Measurements from ENCODE around the gene ITGB6.

Gene ITGB6

DNA sequence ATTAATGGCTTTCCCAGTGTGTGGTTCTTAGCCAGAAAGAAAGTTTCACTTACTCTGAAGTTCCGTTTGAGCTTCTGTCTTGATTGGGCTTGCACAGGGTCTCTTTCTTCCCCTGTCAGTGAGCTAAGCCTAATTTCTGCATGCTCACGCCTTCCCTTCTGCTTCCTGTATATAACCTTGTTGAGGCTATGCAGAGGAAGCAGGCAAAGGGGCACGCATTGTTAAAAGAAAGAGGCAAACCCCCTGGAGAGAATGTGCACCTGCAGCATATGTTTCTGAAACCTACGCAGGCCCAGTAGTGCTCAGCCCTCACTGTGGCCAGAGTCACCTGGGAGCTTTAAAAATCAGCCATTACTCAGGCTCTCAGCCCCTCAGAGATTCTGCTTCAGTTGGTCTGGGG lies 123.2 kb downstream of the ITGB6 start:
- no peak for DNase-seq

DNA sequence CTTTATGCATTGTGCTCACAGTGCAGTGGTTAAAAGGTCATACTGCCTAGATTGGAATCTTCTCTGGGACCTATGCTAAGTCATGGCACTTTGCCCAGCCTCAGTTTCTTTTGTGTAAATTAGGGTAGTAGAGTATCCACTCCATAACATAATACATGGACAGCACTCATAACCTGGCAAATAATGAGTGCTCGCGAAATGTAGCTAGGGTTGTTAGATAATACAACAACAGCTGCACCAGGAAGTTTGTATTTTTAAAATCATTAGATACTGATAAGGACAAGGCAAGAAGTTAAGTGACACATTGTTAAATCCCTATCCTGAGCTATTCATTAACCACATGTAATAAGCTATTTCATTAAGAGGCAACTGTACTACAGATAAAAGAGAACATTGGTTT lies 123.8 kb downstream of the ITGB6 start:
- no peak for DNase-seq

DNA sequence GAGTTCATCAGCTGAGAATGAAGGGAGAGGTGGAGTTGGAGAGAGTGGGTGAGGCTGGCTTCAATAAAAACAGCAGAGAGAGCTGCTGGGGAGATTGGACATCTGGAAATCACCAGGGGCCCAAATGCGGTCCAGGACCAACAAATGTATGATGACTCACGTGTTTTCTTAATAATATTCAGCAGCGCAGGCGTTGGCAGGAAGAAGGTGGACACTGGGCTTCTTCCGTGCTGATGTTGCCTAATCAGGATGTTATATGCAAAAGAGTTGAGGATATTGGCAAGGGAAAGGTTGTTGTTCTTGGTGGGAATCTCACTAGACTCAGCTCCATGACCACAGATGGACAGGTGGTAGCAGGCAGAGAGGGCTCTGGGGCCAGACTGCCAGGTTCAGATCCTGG lies 124.9 kb downstream of the ITGB6 start:
- no peak for DNase-seq

DNA sequence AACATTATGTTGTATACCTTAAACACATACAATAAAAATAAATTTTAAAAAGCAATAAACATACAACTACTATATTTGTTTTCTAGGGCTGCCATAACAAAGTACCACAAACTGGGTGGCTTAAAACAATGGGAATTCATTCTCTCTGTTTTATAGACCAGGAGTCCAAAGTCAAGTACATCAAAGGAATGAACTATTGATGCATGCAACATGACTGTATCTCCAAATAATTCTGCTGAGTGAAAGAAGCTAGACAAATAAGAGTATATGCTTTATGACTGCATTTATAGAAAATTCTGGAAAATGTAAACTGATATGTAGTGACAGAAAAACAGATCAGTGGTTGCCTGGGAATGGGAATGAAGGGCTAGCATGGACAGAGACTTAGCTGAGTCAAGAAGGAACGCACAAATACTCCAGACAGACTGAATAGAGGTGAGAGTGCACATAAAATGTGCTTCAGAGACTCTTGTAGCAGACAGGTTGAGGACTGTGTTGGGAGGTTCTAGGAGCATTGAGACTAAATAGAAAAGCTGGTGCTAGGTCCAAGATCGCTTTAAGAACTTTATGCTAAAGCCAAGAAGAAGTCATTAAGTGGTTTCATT lies 126.7 kb downstream of the ITGB6 start:
- no peak for DNase-seq

DNA sequence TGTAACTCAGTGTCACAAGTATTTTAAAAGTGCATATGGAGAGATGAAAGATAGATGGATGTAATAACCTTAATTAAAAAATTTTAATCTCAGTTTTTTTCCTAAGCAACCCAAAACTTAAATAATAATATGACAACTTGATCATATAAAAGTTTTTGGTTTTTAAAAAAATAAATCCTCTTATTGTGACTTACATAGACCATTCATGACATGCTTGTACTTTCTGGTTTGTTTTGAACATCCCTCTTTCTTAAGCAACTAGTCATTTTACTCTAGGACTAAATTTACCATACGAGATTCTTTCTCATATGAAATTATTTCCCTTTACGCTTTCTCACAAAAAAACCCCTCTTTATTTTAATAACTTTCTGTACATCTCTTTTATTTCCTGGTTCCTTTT lies 131.2 kb downstream of the ITGB6 start:
- DNase-seq, result no peak

DNA sequence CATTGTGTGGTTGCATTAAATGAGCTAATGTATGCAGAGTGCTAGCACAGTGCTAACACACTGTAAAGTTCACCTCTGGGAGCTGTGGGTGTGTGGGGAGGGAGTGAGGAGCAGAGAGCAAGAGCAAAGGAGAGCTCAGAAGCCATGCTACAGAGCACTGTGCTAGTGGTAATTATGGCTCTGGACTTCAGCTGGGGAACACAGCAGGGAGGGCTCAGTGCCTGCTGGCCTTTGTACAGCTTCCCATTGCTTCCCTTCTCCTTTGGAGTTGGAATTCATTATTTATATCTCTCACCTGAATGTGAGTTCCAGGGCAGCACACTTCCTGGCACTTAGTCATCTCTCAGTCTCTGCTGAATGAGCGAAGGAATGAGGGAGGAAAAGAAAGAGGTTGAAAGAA lies 135.2 kb downstream of the ITGB6 start:
- DNase-seq, result no peak

DNA sequence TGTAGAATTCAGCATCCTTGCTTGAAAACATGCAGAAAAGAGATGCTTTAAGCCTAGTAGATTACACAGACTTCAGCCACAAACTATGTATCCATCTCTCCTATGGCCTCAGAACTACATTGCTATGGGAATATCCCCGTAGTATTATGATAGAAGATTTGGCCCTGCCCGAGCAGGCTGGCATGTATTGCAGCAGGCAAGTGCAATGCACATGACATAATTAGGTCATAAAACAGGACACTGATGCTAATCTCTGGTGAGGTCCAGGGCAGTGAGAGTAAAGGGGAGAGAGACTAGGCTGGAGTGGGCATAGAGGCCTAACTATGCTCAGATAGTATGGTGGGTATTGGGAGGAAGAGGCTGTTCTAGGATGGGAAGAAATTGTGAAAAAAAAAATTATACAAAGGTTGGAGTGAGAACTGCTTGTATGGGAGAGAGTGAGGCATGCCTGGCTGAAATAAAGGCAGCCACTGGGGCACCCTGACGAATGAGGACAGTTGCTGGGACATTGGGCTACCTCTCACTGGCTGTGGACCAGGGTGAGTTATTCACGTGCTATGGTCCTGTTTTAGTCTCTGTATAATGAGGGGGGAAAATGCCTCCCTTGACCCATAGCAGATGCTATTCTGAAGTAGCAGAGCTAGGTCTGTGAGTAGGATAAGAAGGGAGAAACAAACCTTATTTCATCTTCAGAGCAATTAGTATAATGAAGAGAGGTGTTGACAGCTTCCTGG lies 136.0 kb downstream of the ITGB6 start:
- no peak for DNase-seq

DNA sequence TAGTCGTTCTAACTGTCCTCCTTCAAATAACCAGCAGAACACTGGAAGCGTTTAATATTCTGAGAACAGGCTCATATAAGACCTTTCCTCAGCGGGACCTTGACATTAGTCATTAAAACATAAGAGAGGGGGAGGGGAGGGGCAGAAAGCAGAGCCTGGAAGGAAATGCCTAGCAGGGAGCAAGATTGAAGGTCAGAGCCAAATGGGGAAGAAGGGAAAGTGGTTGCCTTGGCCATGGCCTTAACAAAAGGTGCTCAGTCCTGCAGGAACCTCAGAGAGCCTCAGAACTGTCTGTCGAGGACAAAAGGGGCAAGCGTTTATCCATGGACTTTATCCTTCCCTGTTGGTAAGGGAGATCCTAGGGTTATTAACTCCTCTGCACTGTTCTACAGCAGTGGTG lies 136.8 kb downstream of the ITGB6 start:
- no peak for DNase-seq

DNA sequence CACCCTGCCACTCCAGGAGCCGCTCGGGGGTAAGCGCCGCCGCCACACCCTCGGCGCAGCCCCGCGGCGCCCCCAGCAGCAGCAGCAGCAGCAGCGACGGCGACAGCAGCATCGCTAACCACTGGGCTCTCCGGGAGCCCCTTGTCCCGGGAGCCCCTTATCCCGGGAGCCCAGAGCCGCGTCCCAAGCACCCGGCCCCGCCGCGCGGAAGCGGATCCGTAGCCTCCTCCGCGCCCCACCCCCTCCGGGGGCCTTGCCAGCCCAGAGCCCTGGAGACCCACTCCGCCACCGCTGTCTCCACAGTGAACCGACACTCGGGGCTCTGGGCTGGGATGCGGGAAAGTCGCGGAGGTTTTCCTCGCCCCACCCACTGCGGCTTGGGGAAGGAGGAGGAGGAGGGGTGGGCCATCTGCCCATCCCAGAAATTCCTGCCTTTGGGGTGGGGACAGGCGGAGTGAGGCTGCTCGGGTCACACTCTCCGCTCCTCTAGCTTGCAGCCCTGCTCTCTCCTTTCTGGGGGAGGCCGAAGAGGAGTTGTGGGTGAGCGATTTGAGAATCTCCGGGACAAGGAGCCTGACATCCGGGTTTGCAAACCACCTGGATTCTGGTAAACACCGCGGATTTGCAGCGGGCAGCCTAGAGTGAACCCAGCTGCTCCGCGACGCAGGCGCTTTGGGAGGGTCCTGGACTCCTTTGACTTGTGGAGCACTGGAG lies 137.6 kb downstream of the ITGB6 start, which contains the start of gene PLA2R1:
Gene PLA2R1 (minus strand): TSS at position 324 of the 714 bp plus-strand sequence. CDS start 212 bp downstream, at position 112.
- no peak for DNase-seq

DNA sequence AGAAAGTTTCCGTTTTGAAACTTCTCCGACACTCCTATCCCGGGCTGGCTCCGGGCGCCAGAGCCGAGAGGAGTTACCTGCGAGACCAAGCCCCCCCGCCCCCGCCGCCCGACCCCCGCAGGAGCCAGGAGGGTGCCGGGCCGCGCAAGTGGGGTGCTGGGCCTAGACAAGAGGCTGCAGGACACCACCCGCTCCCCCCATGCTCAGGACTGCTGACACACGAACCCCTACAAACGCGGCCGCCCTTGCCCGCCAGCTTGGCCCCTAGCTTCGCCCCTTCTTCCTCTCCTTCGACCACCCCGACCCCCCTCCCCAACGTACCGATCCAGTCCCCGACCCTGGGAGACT lies 138.2 kb downstream of the ITGB6 start:
- no peak for DNase-seq

DNA sequence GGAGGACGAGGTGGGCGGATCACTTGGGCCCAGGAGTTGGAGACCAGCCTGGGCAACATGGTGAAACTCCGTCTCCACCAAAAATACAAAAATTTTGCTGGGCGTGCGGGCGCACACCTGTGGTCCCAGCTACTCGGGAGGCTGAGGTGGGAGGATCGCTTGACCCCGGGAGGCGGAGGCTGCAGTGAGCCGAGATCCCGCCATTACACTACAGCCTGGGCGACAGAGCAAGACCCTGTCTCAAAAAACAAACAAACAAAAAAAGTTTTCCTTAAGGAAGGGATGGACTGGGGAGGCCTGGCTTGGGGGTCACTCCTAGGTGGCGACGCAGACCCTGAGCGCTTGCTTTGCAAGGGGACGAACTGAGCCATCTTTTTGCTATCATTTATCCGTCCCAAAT lies 138.5 kb downstream of the ITGB6 start:
- no peak for DNase-seq

DNA sequence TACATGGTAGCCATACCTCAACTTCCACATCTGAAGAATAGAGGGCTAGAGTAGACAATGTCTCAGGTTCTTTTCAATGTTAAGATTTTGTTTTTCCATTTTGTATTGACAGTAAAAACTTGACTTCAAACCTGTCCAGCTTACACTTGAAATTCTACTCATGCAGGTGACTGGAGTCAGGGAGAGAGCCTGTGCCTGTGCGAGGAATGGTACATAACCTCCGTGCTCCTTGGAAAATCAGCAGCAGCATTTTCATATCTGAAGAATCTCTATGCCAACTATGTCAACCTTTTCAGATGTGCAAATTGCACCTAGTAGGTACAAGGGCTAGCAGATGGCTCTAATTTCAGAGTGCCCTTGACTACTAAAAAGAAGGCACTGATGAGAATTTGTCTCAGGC lies 139.8 kb downstream of the ITGB6 start:
- no peak for DNase-seq

DNA sequence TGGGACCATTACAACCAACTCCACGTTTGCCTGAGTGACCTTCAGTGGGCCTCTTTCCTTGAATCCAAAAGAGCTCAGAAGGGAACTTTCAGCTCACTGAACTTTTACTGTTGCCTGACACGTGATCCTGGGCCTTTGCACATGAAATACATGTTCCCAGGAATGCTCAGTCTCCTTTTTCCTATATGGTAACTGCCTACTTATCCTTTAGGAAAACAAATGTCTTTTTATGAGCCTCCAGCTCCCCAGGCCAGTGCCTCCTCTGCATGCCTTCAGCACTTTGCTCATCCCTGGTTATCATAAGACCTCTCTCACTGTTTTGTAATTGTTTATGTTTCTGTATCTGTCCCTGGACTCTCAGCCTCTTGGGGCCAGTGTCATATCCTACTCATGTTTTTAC lies 142.7 kb downstream of the ITGB6 start:
- no peak for DNase-seq

DNA sequence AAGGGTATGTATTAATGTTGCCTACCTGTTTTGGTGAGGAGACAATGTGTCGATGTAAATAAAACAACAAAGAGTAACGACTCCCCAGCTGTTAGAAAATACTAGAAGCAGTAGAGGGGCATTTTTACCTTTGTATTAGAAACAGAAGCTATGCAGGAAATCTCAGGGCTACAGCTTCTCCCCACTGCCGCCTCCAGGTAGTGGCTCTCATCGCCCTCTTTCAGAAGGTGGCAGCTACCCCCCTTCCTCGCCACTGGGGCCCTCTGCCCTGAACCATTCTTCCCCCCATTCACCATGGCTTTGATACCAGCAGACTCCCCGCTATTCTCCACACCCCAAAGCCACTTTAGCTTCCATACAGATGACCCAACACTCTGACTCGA lies 144.4 kb downstream of the ITGB6 start:
- DNase-seq, result no peak

DNA sequence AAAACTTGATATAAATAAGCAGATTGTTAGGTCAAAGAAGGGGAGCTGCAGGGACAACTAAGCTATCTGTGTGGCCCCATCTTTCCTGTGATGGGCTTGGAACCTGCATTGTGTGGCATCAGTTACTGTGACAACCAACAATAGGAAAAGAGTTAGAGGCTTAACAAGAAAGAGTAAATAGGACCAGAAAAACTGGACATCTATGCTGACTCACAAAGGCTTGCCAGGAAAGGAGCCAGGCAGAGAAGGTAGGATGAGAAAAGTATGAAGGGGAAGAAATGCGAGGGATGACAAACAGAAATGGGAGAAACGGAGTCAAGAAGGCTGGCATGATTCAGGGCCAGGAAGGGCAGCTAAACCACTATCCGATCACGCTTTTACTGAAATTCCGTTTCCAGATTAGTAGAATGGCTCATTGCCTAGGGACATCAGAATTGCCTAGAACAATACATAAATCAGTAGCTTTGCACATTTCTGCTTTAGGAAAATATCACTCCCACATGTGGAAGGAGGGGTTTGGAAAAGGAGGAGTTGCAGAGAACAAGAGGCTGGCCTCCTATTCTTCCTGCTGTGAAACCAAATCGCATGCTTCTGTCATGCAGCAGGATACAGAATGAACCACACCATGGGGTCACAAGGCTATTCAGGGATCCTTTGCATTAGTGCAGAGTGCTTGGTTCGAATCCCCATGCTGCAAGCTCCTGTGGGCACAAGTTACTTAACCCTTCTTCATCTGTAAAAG lies 144.9 kb downstream of the ITGB6 start:
- DNase-seq, result no peak

DNA sequence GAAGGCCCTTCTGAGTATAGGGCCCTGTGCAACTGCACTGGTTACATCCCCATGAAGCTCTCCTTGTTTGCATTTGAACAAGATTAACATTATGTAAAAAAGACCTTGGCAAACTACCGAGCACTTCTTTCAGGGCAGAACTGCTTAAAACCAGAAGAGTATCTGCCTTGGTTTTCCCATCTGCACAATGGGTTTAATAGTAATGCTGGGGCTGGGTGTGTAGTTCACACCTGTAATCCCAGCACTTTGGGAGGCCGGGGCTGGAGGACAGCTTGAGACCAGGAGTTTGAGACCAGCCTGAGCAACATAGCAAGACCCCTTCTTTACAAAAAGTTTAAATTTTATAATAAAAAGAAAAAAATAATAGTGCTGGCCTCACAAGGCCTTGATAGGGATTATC lies 146.1 kb downstream of the ITGB6 start:
- no peak for DNase-seq

DNA sequence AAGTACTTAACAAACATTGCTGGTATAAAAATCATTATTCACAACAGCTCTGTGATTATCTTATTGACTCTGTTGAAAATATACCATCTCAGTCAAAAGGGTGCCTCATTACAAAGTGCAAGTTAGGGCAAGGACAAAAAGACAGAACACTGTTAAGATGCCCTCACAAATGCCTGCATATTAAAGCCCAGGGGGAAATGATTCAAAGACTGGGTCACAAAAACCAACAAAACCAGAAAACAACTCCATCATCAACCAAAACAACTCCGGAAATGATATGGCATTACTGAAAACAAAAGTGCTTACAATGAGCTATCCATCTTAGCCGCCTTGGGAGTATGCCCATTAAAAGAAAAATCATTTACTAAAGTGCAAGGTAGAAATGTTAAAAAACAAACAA lies 147.5 kb downstream of the ITGB6 start:
- no peak for DNase-seq

DNA sequence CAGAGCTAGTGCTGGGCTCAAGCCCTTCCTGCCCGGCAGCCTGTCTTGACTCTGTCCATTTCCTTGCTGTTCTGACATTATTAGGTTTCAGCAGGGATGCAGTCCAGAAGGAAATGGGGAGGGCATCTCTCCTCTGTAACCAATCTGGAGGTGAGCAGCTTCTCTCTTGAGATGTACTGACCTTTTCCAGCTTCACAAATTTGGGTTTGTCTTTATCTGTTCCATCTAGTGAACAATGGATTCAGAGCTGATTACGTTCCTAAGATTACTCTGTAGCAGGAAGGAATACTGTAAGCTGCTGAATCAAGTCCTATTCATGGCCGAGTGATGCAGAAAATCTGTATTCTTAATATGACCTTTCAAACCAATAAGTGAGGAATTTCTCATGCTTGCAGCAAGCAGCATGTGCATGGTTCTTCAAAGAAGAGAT lies 148.7 kb downstream of the ITGB6 start:
- DNase-seq, result no peak

DNA sequence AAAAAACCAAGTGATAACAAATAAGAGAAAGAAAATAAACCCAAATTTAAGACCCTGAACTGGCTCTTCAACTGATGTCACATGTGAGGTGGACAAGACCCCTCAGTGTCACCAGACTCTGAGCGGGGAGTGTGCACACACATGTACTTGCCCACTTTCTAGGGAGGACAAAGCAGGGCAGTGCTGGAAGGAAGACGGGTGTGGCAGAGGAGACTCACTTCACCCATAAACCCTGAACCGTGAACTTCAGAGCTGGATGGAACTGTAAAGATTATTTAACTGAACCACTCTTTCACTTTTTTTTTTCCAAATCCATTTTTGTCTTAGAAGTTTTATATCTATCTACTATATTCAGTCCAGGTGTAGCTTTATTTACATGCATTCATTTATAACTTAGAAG lies 149.9 kb downstream of the ITGB6 start:
- DNase-seq, result no peak
